ENCODE data around the gene ADAMTS9.
A peak's percentile ranks its signal among the peaks of the same experiment; 100 is the strongest.

ADAMTS9 gene

DNA sequence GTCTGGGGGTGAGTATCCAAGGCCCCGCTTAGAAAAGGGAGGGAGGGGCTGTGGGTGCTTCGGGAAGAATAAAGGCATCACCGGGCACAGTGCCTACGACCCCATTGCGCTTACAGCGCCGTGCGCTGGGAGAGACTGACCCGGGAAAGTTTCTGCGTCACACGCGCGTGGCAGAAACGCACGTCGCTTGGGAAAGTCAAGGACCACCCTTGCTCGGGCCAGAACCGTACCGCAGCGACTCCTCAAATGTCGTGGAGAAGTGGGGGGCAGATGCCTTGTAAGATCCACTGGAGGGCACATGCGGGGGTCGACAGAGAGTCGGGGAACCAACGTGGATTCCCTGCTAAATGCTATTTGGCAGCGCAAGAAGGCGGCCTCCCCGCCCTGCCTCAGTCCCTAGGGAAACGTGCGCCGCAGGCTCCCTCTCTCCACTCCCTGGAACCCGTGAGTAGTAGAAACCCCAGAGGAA is 2.4 kb downstream of the ADAMTS9 start:
- H3K27me3 ChIP-seq (ENCODE audit: control insufficient read depth, insufficient read depth, low read length): peaks cover 91% of the 10 kb centered on the region
- no peak overlapping the region for H3K27ac ChIP-seq (ENCODE audit: low read depth, low read length)
- H3K4me1 ChIP-seq (ENCODE audit: control insufficient read depth, insufficient read depth, low read length): peaks cover 56% of the 10 kb centered on the region
- peak overlapping the region; percentile 82 for H3K4me3 ChIP-seq (ENCODE audit: low read depth, low read length)
- no peaks in the 10 kb centered on the region for H3K36me3 ChIP-seq (ENCODE audit: control insufficient read depth, insufficient read depth, low read length)
- H3K9me3 ChIP-seq (ENCODE audit: control insufficient read depth, insufficient read depth, low read length): no peaks in the 10 kb centered on the region
- no peak overlapping the region for H3K9ac ChIP-seq (ENCODE audit: low read depth, low read length)

DNA sequence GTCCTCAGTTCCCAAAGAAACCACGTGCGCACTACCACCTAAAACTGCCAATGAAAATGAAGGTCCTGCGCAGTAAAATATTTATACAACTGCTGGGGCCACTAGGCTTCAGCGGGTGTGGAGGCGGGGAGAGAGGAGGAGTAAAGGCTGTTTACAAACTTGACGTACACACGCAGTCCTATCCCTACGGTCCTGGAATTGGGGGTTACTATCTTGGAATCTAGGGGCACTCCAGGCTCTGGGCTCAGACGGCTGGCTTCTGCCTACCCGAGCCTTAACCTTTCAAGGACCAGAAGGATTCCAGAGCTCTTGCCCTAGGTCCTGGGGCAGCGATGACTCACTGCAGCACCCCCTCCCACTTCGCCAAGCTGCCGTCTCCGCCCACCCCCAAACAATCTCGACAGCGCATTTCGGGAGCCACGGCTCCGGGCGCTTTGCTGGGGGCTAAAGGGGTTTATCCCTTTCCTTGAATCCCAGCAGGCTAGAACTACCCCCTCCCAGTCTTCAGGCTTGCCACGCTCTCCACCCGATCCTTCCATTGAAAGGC is 3.0 kb downstream of the ADAMTS9 start:
- peaks cover 62% of the 10 kb centered on the region for H3K4me1 ChIP-seq (ENCODE audit: control insufficient read depth, insufficient read depth, low read length)
- H3K36me3 ChIP-seq (ENCODE audit: control insufficient read depth, insufficient read depth, low read length): no peaks in the 10 kb centered on the region
- H3K9me3 ChIP-seq (ENCODE audit: control insufficient read depth, insufficient read depth, low read length): no peaks in the 10 kb centered on the region
- H3K4me3 ChIP-seq (ENCODE audit: low read depth, low read length): peak overlapping the region; percentile 82
- no peak overlapping the region for H3K27ac ChIP-seq (ENCODE audit: low read depth, low read length)
- no peak overlapping the region for H3K9ac ChIP-seq (ENCODE audit: low read depth, low read length)
- peaks cover 91% of the 10 kb centered on the region for H3K27me3 ChIP-seq (ENCODE audit: control insufficient read depth, insufficient read depth, low read length)

DNA sequence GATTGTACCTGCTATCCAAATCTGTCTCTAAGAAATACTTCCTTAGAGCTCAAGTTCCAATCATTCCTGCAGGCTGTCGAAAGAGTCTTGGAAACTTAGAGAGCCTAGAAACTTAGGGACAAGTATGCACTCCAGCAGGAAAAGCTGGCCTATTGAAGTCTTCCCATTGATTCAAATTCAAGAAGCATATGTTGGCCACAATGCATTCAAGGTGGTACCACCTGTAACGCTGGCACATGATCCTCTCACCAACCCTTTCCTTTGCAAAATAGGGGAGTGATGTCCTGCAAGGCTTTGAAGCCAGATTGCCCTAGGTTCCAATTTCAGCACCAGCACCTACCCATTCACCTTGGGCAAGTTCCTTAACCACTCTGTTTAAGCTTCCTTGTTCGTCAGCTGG is 6.0 kb downstream of the ADAMTS9 start:
- Histone ChIP-seq H3K9ac (ENCODE audit: low read depth, low read length) (no peak overlapping the region), H3K36me3 (ENCODE audit: control insufficient read depth, insufficient read depth, low read length) (no peaks in the 10 kb centered on the region), H3K4me3 (ENCODE audit: low read depth, low read length) (no peak overlapping the region), H3K27ac (ENCODE audit: low read depth, low read length) (no peak overlapping the region), H3K27me3 (ENCODE audit: control insufficient read depth, insufficient read depth, low read length) (peaks cover 96% of the 10 kb centered on the region), H3K9me3 (ENCODE audit: control insufficient read depth, insufficient read depth, low read length) (no peaks in the 10 kb centered on the region), H3K4me1 (ENCODE audit: control insufficient read depth, insufficient read depth, low read length) (peaks cover 67% of the 10 kb centered on the region)

DNA sequence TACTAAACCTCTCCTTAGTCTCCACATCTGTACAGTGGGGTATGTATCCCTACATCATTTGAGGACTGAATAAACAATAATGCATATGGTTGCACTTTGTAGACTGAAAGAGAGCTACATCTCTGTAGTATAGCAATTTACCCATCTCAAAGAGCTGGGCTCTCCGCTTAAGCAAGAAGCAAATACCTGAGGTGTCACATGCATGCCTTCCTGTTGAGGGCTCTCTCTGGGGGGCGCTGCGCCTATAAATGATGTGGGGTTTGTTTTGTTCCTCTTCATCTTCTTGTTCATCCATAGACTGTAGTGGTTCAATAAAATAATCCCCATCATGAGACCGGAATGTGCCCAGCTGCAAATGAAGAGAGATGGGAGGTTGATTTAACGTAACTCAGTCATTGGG is 6.8 kb downstream of the ADAMTS9 start:
- H3K27me3 ChIP-seq (ENCODE audit: control insufficient read depth, insufficient read depth, low read length): peaks cover 90% of the 10 kb centered on the region
- H3K27ac ChIP-seq (ENCODE audit: low read depth, low read length): no peak overlapping the region
- no peaks in the 10 kb centered on the region for H3K36me3 ChIP-seq (ENCODE audit: control insufficient read depth, insufficient read depth, low read length)
- peaks cover 63% of the 10 kb centered on the region for H3K4me1 ChIP-seq (ENCODE audit: control insufficient read depth, insufficient read depth, low read length)
- no peak overlapping the region for H3K4me3 ChIP-seq (ENCODE audit: low read depth, low read length)
- H3K9me3 ChIP-seq (ENCODE audit: control insufficient read depth, insufficient read depth, low read length): no peaks in the 10 kb centered on the region
- no peak overlapping the region for H3K9ac ChIP-seq (ENCODE audit: low read depth, low read length)

DNA sequence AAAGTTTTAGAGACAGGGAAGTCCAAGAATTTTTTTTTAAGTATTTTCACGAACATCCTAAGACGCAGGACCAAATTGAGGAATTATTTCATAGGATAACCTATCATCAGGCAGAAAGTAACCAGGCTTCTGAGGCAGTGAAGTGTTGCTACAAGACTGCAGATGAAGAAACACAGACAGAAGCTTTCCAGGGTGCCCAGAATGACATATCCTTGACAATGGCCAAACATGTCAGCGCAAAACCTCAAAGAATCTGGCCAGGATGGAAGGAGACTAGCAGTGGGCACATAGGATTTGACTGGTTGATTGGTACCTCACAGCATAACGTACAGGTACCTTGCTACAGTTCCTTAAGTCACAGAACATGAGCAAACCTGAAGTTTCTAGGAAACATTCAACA is 7.5 kb downstream of the ADAMTS9 start:
- Histone ChIP-seq H3K9ac (ENCODE audit: low read depth, low read length) (no peak overlapping the region), H3K4me3 (ENCODE audit: low read depth, low read length) (no peak overlapping the region), H3K4me1 (ENCODE audit: control insufficient read depth, insufficient read depth, low read length) (peaks cover 63% of the 10 kb centered on the region), H3K9me3 (ENCODE audit: control insufficient read depth, insufficient read depth, low read length) (no peaks in the 10 kb centered on the region), H3K27ac (ENCODE audit: low read depth, low read length) (no peak overlapping the region), H3K36me3 (ENCODE audit: control insufficient read depth, insufficient read depth, low read length) (no peaks in the 10 kb centered on the region), H3K27me3 (ENCODE audit: control insufficient read depth, insufficient read depth, low read length) (peaks cover 86% of the 10 kb centered on the region)

DNA sequence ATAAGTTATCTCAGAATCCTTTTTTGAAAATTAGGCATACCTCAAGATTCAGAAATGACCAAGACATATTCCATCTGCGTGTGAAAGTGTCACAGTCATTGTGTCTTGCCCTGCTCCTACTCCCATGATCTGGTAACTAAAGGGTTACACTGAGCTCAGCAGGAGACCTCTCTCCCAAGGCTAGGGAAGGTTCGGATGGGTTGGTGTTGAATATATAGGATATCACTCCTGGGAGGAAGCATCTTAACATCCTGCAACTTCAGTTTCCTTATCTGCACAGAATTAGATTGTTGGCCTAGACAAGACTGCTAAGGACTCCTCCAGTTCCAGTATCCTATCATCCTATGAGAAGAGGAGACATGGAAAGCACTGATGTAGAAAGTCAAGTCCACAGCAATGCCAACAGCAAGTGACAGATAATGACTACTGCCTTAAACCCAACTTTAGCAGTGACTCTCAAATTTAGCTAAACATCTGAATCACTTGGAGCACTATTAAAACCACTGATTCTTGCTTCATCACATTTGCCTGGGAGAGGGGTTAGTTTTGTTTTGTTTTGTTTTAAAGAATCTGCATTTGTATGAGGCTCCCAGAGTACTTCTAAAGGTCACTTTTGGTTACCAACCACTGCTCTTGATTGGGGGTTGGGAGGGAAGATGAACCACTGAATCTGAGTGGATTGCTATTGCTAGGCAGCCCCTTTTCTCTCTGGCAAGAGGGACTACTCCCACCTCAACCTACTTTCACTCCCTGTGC is 9.7 kb downstream of the ADAMTS9 start:
- H3K27ac ChIP-seq (ENCODE audit: low read depth, low read length): peak overlapping the region; percentile 68
- H3K27me3 ChIP-seq (ENCODE audit: control insufficient read depth, insufficient read depth, low read length): peaks cover 64% of the 10 kb centered on the region
- H3K9me3 ChIP-seq (ENCODE audit: control insufficient read depth, insufficient read depth, low read length): no peaks in the 10 kb centered on the region
- H3K4me3 ChIP-seq (ENCODE audit: low read depth, low read length): peak overlapping the region; percentile 31
- no peak overlapping the region for H3K9ac ChIP-seq (ENCODE audit: low read depth, low read length)
- peaks cover 47% of the 10 kb centered on the region for H3K4me1 ChIP-seq (ENCODE audit: control insufficient read depth, insufficient read depth, low read length)
- H3K36me3 ChIP-seq (ENCODE audit: control insufficient read depth, insufficient read depth, low read length): no peaks in the 10 kb centered on the region

DNA sequence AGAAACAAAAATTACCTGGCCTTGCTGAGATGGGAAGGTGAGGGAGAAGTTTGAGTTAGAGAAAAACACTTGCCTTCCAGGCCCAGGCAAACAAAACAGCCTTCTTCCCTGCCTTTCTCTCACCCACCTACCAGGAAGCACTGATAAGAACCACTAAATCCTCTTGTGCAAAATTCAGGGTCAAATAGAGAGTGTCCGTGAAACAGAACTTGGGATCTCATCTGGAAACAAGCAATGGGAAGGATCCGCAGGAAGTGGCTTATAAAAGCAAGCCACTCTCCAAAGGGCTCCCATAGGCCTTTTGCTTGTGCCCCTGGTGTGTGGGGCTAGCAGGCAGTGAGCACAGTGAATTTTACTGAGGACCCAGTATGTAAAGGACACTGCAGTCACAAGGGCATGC is 11.0 kb downstream of the ADAMTS9 start:
- Histone ChIP-seq H3K4me3 (ENCODE audit: low read depth, low read length) (no peak overlapping the region), H3K4me1 (ENCODE audit: control insufficient read depth, insufficient read depth, low read length) (peaks cover 34% of the 10 kb centered on the region), H3K9me3 (ENCODE audit: control insufficient read depth, insufficient read depth, low read length) (no peaks in the 10 kb centered on the region), H3K9ac (ENCODE audit: low read depth, low read length) (no peak overlapping the region), H3K27ac (ENCODE audit: low read depth, low read length) (no peak overlapping the region), H3K36me3 (ENCODE audit: control insufficient read depth, insufficient read depth, low read length) (no peaks in the 10 kb centered on the region), H3K27me3 (ENCODE audit: control insufficient read depth, insufficient read depth, low read length) (peaks cover 51% of the 10 kb centered on the region)

DNA sequence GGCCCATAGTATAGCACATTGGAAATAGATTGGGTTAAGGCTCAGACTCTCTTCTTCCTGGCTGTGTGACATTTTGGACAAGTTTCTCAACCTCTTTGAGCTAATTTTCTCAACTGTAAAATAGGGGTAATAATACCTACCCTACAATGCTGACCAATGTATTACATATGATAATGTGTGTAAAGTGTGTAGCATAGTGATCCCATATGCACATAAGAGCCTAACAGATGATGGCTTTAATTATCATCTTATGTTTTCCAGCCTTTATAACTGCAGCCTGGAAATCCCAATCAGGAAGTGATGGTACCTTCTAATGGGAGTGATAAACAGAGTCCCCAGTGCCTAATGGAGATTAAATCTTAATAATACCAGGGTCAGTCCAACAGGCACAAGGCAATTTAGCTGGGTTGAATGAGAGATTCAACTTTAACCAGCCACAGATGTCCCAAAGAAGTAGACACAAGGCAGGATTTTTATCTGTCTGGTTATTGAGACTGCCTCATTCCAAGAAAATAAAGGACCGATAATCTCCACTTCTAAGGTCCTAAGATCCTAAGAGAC is 12.0 kb downstream of the ADAMTS9 start:
- Histone ChIP-seq H3K27ac (ENCODE audit: low read depth, low read length) (no peak overlapping the region), H3K36me3 (ENCODE audit: control insufficient read depth, insufficient read depth, low read length) (no peaks in the 10 kb centered on the region), H3K4me1 (ENCODE audit: control insufficient read depth, insufficient read depth, low read length) (peaks cover 26% of the 10 kb centered on the region), H3K9ac (ENCODE audit: low read depth, low read length) (no peak overlapping the region), H3K9me3 (ENCODE audit: control insufficient read depth, insufficient read depth, low read length) (no peaks in the 10 kb centered on the region), H3K4me3 (ENCODE audit: low read depth, low read length) (no peak overlapping the region), H3K27me3 (ENCODE audit: control insufficient read depth, insufficient read depth, low read length) (peaks cover 41% of the 10 kb centered on the region)

DNA sequence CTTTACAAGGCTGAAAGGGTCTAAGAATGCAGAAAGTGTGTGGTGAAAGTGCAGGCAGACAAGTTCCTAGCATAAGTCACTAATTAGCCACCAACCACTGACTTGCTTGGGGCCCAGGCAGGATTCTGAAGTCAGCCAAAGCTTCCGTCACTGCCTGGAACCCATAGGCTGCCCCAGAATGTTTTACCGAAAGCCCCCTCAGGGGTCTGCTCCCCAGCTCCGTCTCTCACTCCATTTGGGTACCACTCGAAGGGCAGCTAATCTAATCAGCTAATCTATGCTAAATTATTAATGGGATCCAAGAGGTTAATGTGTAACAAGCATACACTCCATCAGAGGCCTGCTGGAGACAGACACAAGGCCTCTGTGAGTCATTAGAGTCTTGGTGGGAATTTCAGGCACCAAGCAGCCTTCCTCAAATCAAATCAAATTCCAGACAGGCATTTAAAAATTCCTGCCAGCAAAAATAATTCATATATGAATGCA is 13.2 kb downstream of the ADAMTS9 start:
- no peak overlapping the region for H3K9ac ChIP-seq (ENCODE audit: low read depth, low read length)
- peaks cover 14% of the 10 kb centered on the region for H3K4me1 ChIP-seq (ENCODE audit: control insufficient read depth, insufficient read depth, low read length)
- H3K27ac ChIP-seq (ENCODE audit: low read depth, low read length): no peak overlapping the region
- H3K36me3 ChIP-seq (ENCODE audit: control insufficient read depth, insufficient read depth, low read length): no peaks in the 10 kb centered on the region
- H3K4me3 ChIP-seq (ENCODE audit: low read depth, low read length): no peak overlapping the region
- peaks cover 30% of the 10 kb centered on the region for H3K27me3 ChIP-seq (ENCODE audit: control insufficient read depth, insufficient read depth, low read length)
- H3K9me3 ChIP-seq (ENCODE audit: control insufficient read depth, insufficient read depth, low read length): no peaks in the 10 kb centered on the region

DNA sequence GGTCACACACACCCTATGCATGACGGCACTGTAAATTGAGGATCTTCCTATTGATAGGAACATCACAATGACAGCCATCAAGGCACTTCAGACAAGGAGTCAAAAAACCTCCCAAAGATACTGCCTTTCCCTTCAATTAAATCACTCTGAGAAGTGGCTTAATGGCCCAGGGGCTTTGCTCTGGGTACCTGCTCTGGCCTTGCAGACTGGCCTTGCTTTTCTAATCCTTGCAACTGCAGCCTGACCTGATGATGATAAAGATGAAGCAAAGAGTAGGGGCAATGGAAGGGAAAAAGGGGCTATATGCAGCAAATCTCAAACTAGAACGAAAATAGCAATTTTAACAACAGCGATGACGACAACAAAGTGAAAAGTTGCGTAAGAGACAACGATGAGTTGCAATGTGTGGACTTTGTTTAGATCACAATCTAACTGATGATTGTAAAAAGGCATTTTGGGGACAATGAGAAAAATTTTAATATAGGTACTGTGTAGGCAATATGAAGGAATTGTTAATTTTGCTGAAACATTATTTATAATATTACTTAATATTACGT is 14.6 kb downstream of the ADAMTS9 start:
- H3K9me3 ChIP-seq (ENCODE audit: control insufficient read depth, insufficient read depth, low read length): no peaks in the 10 kb centered on the region
- H3K27ac ChIP-seq (ENCODE audit: low read depth, low read length): no peak overlapping the region
- H3K27me3 ChIP-seq (ENCODE audit: control insufficient read depth, insufficient read depth, low read length): peaks cover 16% of the 10 kb centered on the region
- H3K36me3 ChIP-seq (ENCODE audit: control insufficient read depth, insufficient read depth, low read length): no peaks in the 10 kb centered on the region
- H3K4me3 ChIP-seq (ENCODE audit: low read depth, low read length): no peak overlapping the region
- peaks cover 7% of the 10 kb centered on the region for H3K4me1 ChIP-seq (ENCODE audit: control insufficient read depth, insufficient read depth, low read length)
- H3K9ac ChIP-seq (ENCODE audit: low read depth, low read length): no peak overlapping the region
